Choroid plexus epithelial cell (primary cell): ENCODE results near the gene USP21.

Source experiments
- DNase-seq: peaks from one replicate; pipeline ENCODE4 v3.0.0-alpha.2; 2010; ENCODE audit warnings: low read depth
- H3K4me3 ChIP-seq: 2 replicates; pipeline ENCODE4 v1.5.1; 2011; ENCODE audit warnings: low read depth, mild to moderate bottlenecking, control low read depth, low read length, moderate library complexity
- CTCF ChIP-seq: conservative IDR thresholded peaks from 2 replicates; pipeline ENCODE4 v1.5.1; 2011; ENCODE audit warnings: low read depth, mild to moderate bottlenecking, control low read depth, inconsistent platforms, low read length, moderate library complexity

The USP21 gene

GRCh38 chr1:161185732-161186311, 26.5 kb downstream of the USP21 start:
- DNase-seq, result no peak
- no peak overlapping the region for H3K4me3 ChIP-seq
- no peak for TF ChIP-seq CTCF

GRCh38 chr1:161187311-161187710, 28.0 kb downstream of the USP21 start:
- peak; percentile 50 for DNase-seq
- no peak for TF ChIP-seq CTCF
- no peak overlapping the region for H3K4me3 ChIP-seq

GRCh38 chr1:161188381-161188780, 29.1 kb downstream of the USP21 start:
- no peak for TF ChIP-seq CTCF
- DNase-seq, result no peak
- no peak overlapping the region for H3K4me3 ChIP-seq

- no peak for TF ChIP-seq CTCF
- DNase-seq, result peak; percentile 23
Measured at GRCh38 chr1:161189036-161189435, 29.7 kb downstream of the USP21 start.

GRCh38 chr1:161190962-161191521, 31.7 kb downstream of the USP21 start:
- no peak overlapping the region for H3K4me3 ChIP-seq
- TF ChIP-seq CTCF, result no peak
- no peak for DNase-seq

More at GRCh38 chr1:161189036-161189435, 29.7 kb downstream of the USP21 start:
- no peak overlapping the region for H3K4me3 ChIP-seq

- TF ChIP-seq CTCF, result no peak
- no peak for DNase-seq
- no peak overlapping the region for H3K4me3 ChIP-seq
Measured at GRCh38 chr1:161191971-161192370, 32.7 kb downstream of the USP21 start.
